Gastrocnemius medialis (tissue), 4 donors: ENCODE data around the gene FAM13A.

ENCODE experiments used
- POLR2A ChIP-seq, 2 donors: fragments of 450-650 bp; IDR thresholded peaks; one replicate each; pipeline ENCODE4 v1.6.1; 2017; ENCODE audit warnings: antibody characterized with exemption in 2 of 2, mild to moderate bottlenecking in 2 of 2, moderate library complexity in 2 of 2
- TF ChIP-seq, protein P1 (sequence below), 5 experiments: fragments of 450-650 bp in 3 of 5; fragments of 200-600 bp in 2 of 5; sonication (generic) in 2 of 5; IDR thresholded peaks in 4 of 5; conservative IDR thresholded peaks in 1 of 5; 1 replicate in 4 of 5; 2 replicates in 1 of 5; pipeline ENCODE4 v1.5.1; 2016 to 2019; ENCODE audit warnings: antibody characterized with exemption in 5 of 5, mild to moderate bottlenecking in 3 of 5, moderate library complexity in 3 of 5

DNA sequence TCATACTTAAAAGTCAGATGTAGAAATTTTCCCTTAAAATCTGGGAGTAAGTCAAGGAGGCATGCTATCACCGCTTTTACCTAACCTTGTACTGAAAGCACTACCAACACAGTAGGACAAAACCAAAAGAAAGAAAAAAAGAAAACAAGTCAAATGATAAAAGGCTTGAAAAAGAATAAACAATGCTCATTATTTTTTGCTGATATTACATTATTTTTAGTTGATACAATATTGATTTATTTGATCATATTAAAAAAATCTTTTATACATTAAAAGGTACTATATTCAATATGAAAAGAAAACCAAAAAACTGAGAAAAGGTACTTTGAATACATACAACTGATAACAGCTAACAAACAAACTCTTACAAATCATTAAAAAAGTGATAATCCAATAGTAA lies 164.3 kb downstream of the FAM13A start:
- TF ChIP-seq, protein P1, sequence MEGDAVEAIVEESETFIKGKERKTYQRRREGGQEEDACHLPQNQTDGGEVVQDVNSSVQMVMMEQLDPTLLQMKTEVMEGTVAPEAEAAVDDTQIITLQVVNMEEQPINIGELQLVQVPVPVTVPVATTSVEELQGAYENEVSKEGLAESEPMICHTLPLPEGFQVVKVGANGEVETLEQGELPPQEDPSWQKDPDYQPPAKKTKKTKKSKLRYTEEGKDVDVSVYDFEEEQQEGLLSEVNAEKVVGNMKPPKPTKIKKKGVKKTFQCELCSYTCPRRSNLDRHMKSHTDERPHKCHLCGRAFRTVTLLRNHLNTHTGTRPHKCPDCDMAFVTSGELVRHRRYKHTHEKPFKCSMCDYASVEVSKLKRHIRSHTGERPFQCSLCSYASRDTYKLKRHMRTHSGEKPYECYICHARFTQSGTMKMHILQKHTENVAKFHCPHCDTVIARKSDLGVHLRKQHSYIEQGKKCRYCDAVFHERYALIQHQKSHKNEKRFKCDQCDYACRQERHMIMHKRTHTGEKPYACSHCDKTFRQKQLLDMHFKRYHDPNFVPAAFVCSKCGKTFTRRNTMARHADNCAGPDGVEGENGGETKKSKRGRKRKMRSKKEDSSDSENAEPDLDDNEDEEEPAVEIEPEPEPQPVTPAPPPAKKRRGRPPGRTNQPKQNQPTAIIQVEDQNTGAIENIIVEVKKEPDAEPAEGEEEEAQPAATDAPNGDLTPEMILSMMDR (IDR thresholded peaks at IDR 0.05 in 4 of 5, conservative IDR thresholded peaks at IDR 0.05 in 1 of 5), result no peak
- no peak for TF ChIP-seq POLR2A (IDR thresholded peaks at IDR 0.05)
